ENCODE data around the gene MTMR12. TPM values are rescaled to one million over a fixed set of nuclear protein-coding genes. Genes with fewer than 3 reads are reported as not detected.

Gene MTMR12
- total and polyA plus RNA-seq, 2 of the 13 experiments (the other 11 are each of a cell fraction or from before 2014, with no cell fraction given): 23.4 to 36.6 TPM

GRCh38 chr5:32343058-32343672 lies 30.4 kb upstream of the MTMR12 start (continued):
- TF ChIP-seq IKZF5 (CRISPR knock-in tag; IDR thresholded peaks at IDR 0.05) (no peak), STAT6 (CRISPR knock-in tag; IDR thresholded peaks at IDR 0.05; ENCODE audit: borderline replicate concordance) (no peak), ZGPAT (CRISPR knock-in tag; IDR thresholded peaks at IDR 0.05) (peak; percentile 54), ZNF496 (CRISPR knock-in tag; IDR thresholded peaks at IDR 0.05; ENCODE audit: insufficient replicate concordance) (no peak), AHDC1 (CRISPR knock-in tag; IDR thresholded peaks at IDR 0.05; ENCODE audit: borderline replicate concordance) (no peak), NR2F1 (CRISPR knock-in tag; IDR thresholded peaks at IDR 0.05) (peak; percentile 61 to 63; a peak in 2 of 4 replicates), ZNF331 (CRISPR knock-in tag; IDR thresholded peaks at IDR 0.05) (peak; percentile 60; the same call in 1 of the 2 replicates), ZFP82 (CRISPR knock-in tag; IDR thresholded peaks at IDR 0.05; ENCODE audit: borderline replicate concordance) (no peak), ZSCAN31 (CRISPR knock-in tag; IDR thresholded peaks at IDR 0.05; ENCODE audit: low read depth) (no peak), ZNF883 (CRISPR knock-in tag; IDR thresholded peaks at IDR 0.05; ENCODE audit: not compliant biosample characterization) (no peak), DBP (CRISPR knock-in tag; IDR thresholded peaks at IDR 0.05; ENCODE audit: not compliant biosample characterization) (no peak), CAMTA2 (CRISPR knock-in tag; IDR thresholded peaks at IDR 0.05; ENCODE audit: borderline replicate concordance) (no peak), TAF1 (CRISPR knock-in tag; IDR thresholded peaks at IDR 0.05) (no peak), SCMH1 (CRISPR knock-in tag; IDR thresholded peaks at IDR 0.05; ENCODE audit: borderline replicate concordance) (no peak), HNF4G (IDR thresholded peaks at IDR 0.05; ENCODE audit: borderline replicate concordance, low read depth, low read length) (peak; percentile 62; the same call in 1 of the 2 replicates), HNF4G (CRISPR knock-in tag; IDR thresholded peaks at IDR 0.05; ENCODE audit: borderline replicate concordance, low read depth) (no peak), THAP11 (CRISPR knock-in tag; IDR thresholded peaks at IDR 0.05) (0 out of 2 replicates have a peak, but pooled peaks have one; percentile 20)

Data from HepG2 (cell line).